Activated CD4-positive, alpha-beta memory T cell treated with anti-CD3 and anti-CD28 coated beads for 36 hours (primary cell): ENCODE results near the gene SLC34A1. TPM values are rescaled to one million over a fixed set of nuclear protein-coding genes. Genes with fewer than 3 reads are reported as not detected.

Source experiments
- CTCF ChIA-PET: fragments of 350-600 bp; sonication (Branson Sonifier 250); formaldehyde crosslinking; loops from one replicate; lab custom pipeline; 2021; ENCODE audit warnings: antibody characterized with exemption, inconsistent platforms; lab: Charles Lee
- POLR2A ChIA-PET: fragments of 350-600 bp; sonication (Branson Sonifier 250); formaldehyde crosslinking; loops from one replicate; lab custom pipeline; 2021; ENCODE audit warnings: antibody characterized with exemption; lab: Charles Lee
- DNase-seq: peaks from one replicate; pipeline ENCODE4 v3.0.0-alpha.2; 2020
- H3K27ac Mint-ChIP-seq: one replicate; pipeline ENCODE4 v1.8.0; 2021; ENCODE audit warnings: mixed read lengths
- H3K27me3 Mint-ChIP-seq: one replicate; pipeline ENCODE4 v1.8.0; 2021; ENCODE audit warnings: mixed read lengths
- H3K36me3 Mint-ChIP-seq: one replicate; pipeline ENCODE4 v1.8.0; 2021; ENCODE audit warnings: mixed read lengths
- H3K4me1 Mint-ChIP-seq: one replicate; pipeline ENCODE4 v1.8.0; 2021; ENCODE audit warnings: low read depth, mixed read lengths
- H3K4me3 Mint-ChIP-seq: one replicate; pipeline ENCODE4 v1.8.0; 2021; ENCODE audit warnings: mild to moderate bottlenecking, mixed read lengths
- H3K9me3 Mint-ChIP-seq: one replicate; pipeline ENCODE4 v1.8.0; 2021; ENCODE audit warnings: mixed read lengths
- intact Hi-C: fragments of 100-400 bp; cut with micrococcal nuclease; formaldehyde crosslinking; loops from one replicate; pipeline ENCODE4 v1.15.1; 2023
- total RNA-seq, 2 experiments: library from RNA; stranded (reverse); gene quantifications; one replicate each; pipeline ENCODE4 v1.2.3, GENCODE V29; 2021

The SLC34A1 gene
- total RNA-seq, 2 experiments from 2014 or later = 0.15 TPM; not detected in 1

DNA sequence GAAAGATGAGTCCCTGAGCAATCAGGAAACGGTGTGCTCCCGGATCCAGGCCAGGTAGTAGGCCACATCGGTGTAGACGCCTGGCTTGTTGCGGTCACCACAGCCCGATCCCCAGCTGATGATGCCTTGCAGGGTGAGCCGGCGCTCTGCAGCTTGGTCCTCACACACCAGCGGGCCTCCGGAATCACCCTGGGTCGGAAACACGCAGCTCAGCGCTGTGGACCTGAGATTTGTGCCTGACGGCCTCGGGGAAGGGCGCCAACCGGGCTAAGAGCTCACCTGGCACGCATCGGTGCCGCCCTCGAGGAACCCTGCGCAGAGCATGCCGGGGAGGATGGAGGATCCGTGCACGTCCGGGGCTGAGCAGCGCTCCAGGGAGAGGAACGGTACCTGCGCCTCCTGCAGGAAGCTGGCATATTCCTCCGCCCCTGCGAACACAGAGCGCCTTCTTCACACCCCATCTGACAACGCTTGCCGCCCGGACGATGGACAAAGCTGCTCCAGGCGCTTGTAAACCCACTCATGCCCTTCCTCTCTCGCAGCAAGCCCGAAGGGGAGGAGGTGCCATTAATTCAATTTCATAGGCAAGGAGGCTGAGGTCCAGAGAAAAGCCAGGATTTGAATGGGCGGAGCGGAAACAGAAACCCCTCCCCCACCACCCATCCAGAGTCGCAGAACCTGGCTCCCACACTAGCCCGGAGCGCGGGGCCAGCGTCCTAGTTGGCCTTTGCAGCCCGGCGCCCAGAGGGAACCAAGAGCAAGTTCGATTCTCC, 18.2 kb downstream of the SLC34A1 start:
- H3K36me3 Mint-ChIP-seq = no peaks in the 10 kb centered on the region
- peaks cover 8% of the 10 kb centered on the region for H3K27me3 Mint-ChIP-seq
- peak overlapping the region; percentile 75 for H3K4me3 Mint-ChIP-seq
- no peaks in the 10 kb centered on the region for H3K9me3 Mint-ChIP-seq
- H3K27ac Mint-ChIP-seq = peak overlapping the region; percentile 28
- ChIA-PET POLR2A (interaction anchor here (0.7 to 5.1 kb wide), 13 partner anchors 12 to 95 kb away, joined by 3 to 81 read pairs (median 6); partner anchors contain the start of genes GRK6, LMAN2, PDLIM7 and PRR7), CTCF (interaction anchor here (0.6 to 9.5 kb wide), 32 partner anchors 8 to 288 kb away, joined by 3 to 624 read pairs (median 14); partner anchors contain the start of genes DBN1, DDX41, GRK6 and LMAN2)
- H3K4me1 Mint-ChIP-seq = peaks cover 22% of the 10 kb centered on the region
- peak; percentile 88 for DNase-seq
- intact Hi-C loops = loop anchor here (1.0 to 2.0 kb wide), 2 partner anchors 12 to 90 kb away; no protein-coding TSS in a partner anchor

DNA sequence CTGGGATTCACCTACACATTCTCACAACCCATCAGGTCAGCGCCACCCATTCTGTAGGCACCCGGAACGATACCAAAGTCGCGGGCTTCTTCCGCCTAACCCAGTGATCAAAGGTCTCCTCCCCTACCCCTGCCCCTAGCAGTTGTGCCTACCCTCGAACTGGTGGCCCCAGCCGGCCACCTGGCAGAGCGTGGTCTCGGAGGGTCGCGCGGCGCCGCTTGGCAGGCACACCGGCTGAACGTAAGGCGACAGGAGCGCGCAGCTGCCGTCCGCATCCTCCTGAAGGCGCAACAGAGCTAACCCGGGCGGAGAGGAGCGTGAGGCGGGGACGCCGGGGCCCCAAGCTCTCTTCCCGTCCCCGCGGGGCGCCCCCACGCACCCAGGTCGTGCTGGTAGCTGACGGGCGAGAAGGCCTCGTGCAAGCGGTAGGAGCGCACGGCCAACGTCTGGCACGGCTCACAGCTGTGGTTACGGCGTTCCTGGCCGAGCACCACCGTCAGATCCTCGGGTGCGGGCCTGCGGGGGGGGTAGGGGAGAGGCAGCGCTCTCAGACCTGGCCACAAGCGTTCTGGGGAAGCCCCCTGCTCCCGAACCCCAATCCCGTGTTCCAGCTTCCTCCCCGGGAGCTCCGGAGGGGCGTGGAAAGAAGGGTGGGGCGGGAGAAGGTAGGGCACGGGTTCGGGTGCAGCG, 19.0 kb downstream of the SLC34A1 start:
- peak; percentile 69 for DNase-seq
- CTCF ChIA-PET = interaction anchor here (0.6 to 9.5 kb wide), 35 partner anchors 8 to 289 kb away, joined by 3 to 624 read pairs (median 9); partner anchors contain the start of genes DBN1, DDX41, GRK6 and LMAN2
- Mint-ChIP-seq H3K27ac (no peak overlapping the region), H3K4me1 (peaks cover 22% of the 10 kb centered on the region), H3K4me3 (peak overlapping the region; percentile 75), H3K9me3 (no peaks in the 10 kb centered on the region), H3K27me3 (peaks cover 8% of the 10 kb centered on the region), H3K36me3 (no peaks in the 10 kb centered on the region)
- POLR2A ChIA-PET = interaction anchor here (0.8 to 5.1 kb wide), 17 partner anchors 10 to 97 kb away, joined by 3 to 81 read pairs (median 6); partner anchors contain the start of genes GRK6, LMAN2, PDLIM7 and PRR7
- intact Hi-C loops = loop anchor here (1.0 to 2.0 kb wide), 2 partner anchors 13 to 90 kb away; no protein-coding TSS in a partner anchor

DNA sequence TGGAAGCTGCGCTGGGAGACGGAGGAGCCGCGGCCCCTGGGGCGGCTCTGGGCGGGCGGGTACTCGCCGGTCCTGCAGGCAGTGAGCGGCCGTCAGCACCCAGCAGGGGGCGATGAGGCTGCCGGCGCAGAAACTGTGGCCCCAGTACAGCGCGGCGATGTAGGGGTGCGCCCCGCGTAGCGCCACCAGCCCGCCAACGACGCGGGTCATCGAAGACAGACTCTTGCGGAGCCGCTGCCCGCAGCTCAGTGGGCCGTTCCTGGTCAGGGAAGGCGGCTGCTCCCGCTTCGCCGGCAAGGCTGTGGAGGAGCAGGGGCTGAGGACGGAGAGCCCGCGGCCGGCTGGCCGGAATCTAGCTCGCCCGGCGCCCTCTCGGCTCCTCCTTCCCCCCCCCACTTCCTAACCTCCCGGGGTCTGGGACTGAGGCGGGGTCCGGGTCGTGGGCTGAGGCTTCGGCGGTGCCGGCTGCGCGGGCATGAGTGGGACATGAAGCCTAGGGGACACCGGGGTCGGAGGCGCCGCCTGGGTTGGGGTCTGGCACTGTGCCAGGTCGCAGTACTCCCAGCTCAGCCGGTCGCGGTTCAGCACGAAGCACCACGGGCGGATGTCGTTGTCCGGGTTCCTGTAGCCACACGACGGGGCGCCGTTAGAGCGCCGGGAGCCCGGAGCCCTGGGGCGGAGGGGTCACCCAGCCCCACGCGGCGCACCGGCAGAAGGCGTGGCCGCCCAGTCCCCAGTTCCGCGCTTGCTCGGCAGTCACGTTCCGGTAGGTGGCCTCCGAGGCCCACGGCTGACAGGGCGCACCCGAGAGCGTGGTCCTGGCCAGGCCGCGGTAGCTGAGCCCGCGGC, 19.8 kb downstream of the SLC34A1 start:
- H3K27ac Mint-ChIP-seq = no peak overlapping the region

DNA sequence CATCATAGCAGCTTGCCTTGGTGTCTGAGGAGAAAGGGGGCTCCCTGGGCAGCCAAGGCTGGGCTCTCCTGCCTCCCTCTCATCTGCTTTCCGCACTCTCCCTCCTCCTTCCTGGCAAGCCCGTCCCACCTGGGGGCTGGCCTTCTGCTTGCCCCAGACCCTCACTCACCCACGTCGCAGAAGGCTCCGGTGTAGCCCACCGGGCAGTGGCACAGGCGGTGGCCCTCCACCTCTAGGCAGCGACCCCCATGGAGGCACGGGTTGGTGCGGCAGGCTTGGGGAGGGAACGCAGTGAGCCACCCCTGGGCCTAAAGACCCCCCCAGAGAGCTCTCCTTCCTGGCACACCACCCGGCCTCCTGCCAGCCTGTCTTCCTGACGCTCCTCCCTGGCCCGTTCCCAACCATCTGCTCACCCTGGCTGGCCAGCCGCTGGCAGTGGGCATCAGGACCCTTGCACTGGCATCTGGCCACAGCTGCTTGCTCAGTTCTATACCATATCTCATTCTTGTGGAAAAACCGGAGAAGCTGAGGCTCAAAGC, 20.5 kb downstream of the SLC34A1 start:
- H3K36me3 Mint-ChIP-seq = no peaks in the 10 kb centered on the region
- no peak for DNase-seq
- intact Hi-C loops = loop anchor here (1.0 kb wide), 3 partner anchors 22 to 86 kb away; partner anchors contain the start of gene GRK6
- H3K27me3 Mint-ChIP-seq = peaks cover 8% of the 10 kb centered on the region
- no peak overlapping the region for H3K27ac Mint-ChIP-seq
- CTCF ChIA-PET = interaction anchor here (0.7 to 9.5 kb wide), 29 partner anchors 9 to 290 kb away, joined by 3 to 624 read pairs (median 14); partner anchors contain the start of genes DBN1, DDX41, GRK6 and LMAN2
- H3K4me3 Mint-ChIP-seq = peak overlapping the region; percentile 75
- POLR2A ChIA-PET = interaction anchor here (0.8 to 5.1 kb wide), 10 partner anchors 11 to 53 kb away, joined by 3 to 81 read pairs (median 11); partner anchors contain the start of genes GRK6, LMAN2 and PRR7
- H3K4me1 Mint-ChIP-seq = peaks cover 22% of the 10 kb centered on the region
- no peaks in the 10 kb centered on the region for H3K9me3 Mint-ChIP-seq

More for the DNA sequence above, 19.8 kb downstream of the SLC34A1 start:
- POLR2A ChIA-PET = interaction anchor here (0.8 to 5.1 kb wide), 16 partner anchors 9 to 96 kb away, joined by 3 to 81 read pairs (median 6); partner anchors contain the start of genes GRK6, LMAN2, PDLIM7 and PRR7
- DNase-seq = peak; percentile 91
- Mint-ChIP-seq H3K36me3 (no peaks in the 10 kb centered on the region), H3K4me1 (peaks cover 22% of the 10 kb centered on the region), H3K9me3 (no peaks in the 10 kb centered on the region), H3K27me3 (peaks cover 8% of the 10 kb centered on the region), H3K4me3 (peak overlapping the region; percentile 75)
- intact Hi-C loops = loop anchor here (1.0 to 2.0 kb wide), 5 partner anchors 14 to 91 kb away; partner anchors contain the start of gene GRK6
- CTCF ChIA-PET = interaction anchor here (0.6 to 9.5 kb wide), 35 partner anchors 9 to 289 kb away, joined by 3 to 624 read pairs (median 9); partner anchors contain the start of genes DBN1, DDX41, GRK6 and LMAN2

DNA sequence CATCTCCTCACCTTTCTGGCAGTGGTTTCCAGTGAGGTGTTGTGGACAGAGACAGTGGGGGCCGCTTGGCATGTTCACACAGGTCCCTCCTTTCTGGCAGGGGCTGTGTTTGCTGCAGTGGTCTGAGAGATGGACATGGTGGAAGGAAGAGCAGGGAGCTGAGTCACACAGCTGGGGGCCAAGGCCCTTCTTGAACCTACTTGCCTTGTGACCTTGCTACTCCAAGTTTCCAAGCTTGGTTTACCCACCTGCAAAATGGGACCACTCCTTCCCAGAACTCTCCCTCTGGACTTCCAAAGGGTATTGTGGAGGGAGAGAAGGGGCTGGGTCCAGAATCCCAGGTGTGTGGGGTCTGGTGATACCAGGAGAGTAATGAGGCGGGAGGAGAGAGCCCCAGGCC, 21.1 kb downstream of the SLC34A1 start:
- Mint-ChIP-seq H3K27me3 (peaks cover 8% of the 10 kb centered on the region), H3K4me3 (no peak overlapping the region), H3K27ac (no peak overlapping the region), H3K9me3 (no peaks in the 10 kb centered on the region), H3K36me3 (no peaks in the 10 kb centered on the region), H3K4me1 (peaks cover 22% of the 10 kb centered on the region)
- CTCF ChIA-PET = interaction anchor here (0.7 to 9.5 kb wide), 14 partner anchors 8 to 291 kb away, joined by 3 to 624 read pairs (median 24); partner anchors contain the start of genes DBN1, DDX41, GRK6 and PDLIM7
- POLR2A ChIA-PET = interaction anchor here (2.2 to 5.1 kb wide), 6 partner anchors 21 to 48 kb away, joined by 7 to 81 read pairs (median 32); partner anchors contain the start of genes GRK6 and PRR7
- DNase-seq = no peak
- intact Hi-C loops = no loop called here

DNA sequence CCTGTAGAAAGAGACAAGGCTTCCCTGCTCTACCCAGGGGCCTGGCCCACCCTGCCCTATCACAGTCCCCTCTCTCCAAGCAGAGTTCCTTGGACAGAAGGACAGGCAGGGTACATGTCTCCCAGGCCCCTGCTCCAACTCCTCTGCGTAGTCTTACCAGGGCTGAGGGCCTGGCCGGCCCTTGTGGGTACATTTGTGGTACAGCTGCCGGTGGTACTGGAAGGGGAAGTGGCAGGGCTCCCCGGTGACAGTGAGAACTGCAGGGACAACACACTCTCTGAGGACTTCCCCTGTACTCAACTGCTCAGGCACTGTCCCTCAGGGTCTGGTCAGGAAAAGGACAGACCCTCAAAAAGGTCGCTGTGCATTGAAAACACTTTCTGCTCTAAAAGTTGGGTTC, 21.6 kb downstream of the SLC34A1 start:
- Mint-ChIP-seq H3K27me3 (peaks cover 8% of the 10 kb centered on the region), H3K27ac (no peak overlapping the region), H3K4me3 (no peak overlapping the region), H3K9me3 (no peaks in the 10 kb centered on the region), H3K4me1 (peaks cover 27% of the 10 kb centered on the region), H3K36me3 (no peaks in the 10 kb centered on the region)
- no peak for DNase-seq
- POLR2A ChIA-PET = interaction anchor here (4.4 to 5.1 kb wide), 3 partner anchors 21 to 48 kb away, joined by 39 to 81 read pairs (median 54); partner anchors contain the start of genes GRK6 and PRR7
- intact Hi-C loops = no loop called here
- CTCF ChIA-PET = interaction anchor here (0.7 to 9.5 kb wide), 6 partner anchors 22 to 291 kb away, joined by 3 to 624 read pairs (median 60); partner anchors contain the start of genes GRK6 and PRR7

DNA sequence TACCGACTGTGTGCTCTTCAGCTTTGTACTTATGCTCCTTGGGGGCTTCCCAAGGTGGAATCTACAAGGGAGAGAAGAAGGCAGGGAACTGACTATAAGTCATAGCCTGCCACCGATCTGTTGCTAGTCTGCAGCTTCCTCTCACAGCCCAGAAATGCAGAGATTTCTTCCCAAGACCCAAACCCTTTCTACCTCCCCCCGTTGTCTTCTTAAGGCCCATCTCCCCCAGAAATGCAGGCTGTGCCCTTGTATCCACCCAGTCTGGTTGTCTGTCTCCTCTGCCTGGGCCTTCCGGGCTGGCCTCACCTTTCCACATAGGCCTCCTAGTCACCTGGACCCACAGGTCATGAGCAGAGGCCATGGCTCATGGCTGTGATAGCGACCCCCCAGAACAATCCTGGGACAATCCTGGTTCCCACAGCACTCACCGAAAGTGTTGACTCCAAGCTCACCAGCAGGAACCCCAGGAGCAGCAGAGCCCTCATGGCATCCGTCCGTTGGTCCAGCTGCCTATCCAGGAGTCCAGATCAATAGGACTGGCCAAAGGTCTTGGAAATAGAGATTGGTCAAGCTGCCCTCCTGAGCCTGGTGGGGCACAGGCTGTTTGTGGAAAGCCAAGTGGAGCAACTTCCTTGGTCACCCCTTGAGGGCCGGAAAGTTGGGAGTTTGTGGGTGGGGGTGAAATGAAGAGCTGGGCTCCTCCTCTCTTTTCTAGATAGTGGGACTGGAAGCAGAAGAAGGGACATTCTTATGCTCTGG, 25.0 kb downstream of the SLC34A1 start, which contains the start of gene F12:
F12 (minus strand) TSS at position 522 of the 759 bp plus-strand sequence; CDS start at position 485, 37 bp downstream.
- H3K4me1 Mint-ChIP-seq = peaks cover 41% of the 10 kb centered on the region
- intact Hi-C loops = no loop called here
- no peaks in the 10 kb centered on the region for H3K36me3 Mint-ChIP-seq
- CTCF ChIA-PET = interaction anchor here (0.7 to 9.5 kb wide), 8 partner anchors 16 to 92 kb away, joined by 3 to 624 read pairs (median 4); partner anchors contain the start of genes GRK6 and PRR7
- no peak within 1 kb of the TSS for H3K4me3 Mint-ChIP-seq
- H3K27me3 Mint-ChIP-seq = no peaks in the 10 kb centered on the region
- H3K9me3 Mint-ChIP-seq = no peaks in the 10 kb centered on the region
- H3K27ac Mint-ChIP-seq = no peak within 1 kb of the TSS
- POLR2A ChIA-PET = interaction anchor here (0.7 to 1.6 kb wide), 2 partner anchors 35 to 38 kb away, joined by 3 to 6 read pairs; partner anchors contain the start of gene PRR7
- DNase-seq = no peak

DNA sequence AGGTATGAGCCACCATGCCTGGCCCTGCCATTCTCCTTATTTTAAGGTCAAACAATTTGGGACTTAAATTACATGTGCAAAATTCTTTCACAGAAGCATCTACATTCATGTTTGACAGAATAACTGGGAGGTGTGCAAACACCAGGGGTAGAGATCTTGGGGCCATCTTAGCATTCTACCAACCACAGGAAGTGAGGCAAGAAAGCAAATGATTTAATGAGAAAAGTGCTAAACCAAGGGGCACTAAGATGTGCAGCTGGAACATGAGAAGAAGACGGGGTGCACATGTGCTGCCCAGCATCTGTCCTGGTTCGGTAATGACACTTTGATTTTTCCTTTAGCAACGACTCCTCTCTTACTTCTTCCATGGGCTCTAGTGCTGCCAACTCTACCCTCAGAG, 26.3 kb downstream of the SLC34A1 start:
- H3K4me1 Mint-ChIP-seq = peaks cover 39% of the 10 kb centered on the region
- CTCF ChIA-PET = interaction anchor here (1.0 to 2.9 kb wide), 2 partner anchors 8 to 45 kb away, joined by 3 to 10 read pairs; no protein-coding TSS in a partner anchor
- H3K9me3 Mint-ChIP-seq = no peaks in the 10 kb centered on the region
- H3K4me3 Mint-ChIP-seq = no peak overlapping the region
- no peak overlapping the region for H3K27ac Mint-ChIP-seq
- H3K27me3 Mint-ChIP-seq = no peaks in the 10 kb centered on the region
- DNase-seq = no peak
- no peaks in the 10 kb centered on the region for H3K36me3 Mint-ChIP-seq
- intact Hi-C loops = no loop called here
- POLR2A ChIA-PET = interaction anchor here (0.6 to 0.7 kb wide), 2 partner anchors 12 to 19 kb away, joined by 3 read pairs; no protein-coding TSS in a partner anchor

DNA sequence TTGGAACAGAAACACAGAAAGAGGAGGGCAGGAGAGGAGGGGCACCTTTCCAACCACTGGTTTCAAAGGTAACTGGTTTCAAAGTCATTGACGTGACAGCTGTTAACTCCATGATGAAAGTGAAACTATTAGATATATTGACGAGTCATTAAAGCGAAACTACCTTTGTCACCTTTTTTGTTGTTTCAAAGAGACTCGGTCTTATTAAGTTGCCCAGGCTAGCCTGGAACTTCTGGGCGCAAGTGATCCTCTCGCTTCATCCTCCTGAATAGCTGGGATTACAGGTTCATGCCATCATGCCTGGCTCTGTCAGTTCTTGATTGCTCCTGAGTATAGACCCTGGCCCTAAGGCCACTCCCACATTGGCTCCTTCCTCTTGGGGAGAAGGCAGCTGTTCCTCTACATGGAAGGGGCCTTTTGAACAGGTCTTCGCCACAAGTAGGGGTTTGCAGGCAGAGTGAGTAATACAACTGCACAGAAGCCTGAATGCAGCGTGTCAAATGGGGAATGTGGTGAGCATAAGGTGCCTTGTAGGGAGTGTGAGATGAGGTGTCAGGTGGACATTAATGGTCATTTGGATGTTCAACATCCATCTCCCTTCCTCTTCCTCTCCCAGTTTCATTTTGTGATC, 28.5 kb downstream of the SLC34A1 start:
- Mint-ChIP-seq H3K4me3 (peak overlapping the region; percentile 55), H3K4me1 (peaks cover 46% of the 10 kb centered on the region), H3K27me3 (no peaks in the 10 kb centered on the region), H3K36me3 (no peaks in the 10 kb centered on the region), H3K9me3 (no peaks in the 10 kb centered on the region), H3K27ac (peak overlapping the region; percentile 82)
- POLR2A ChIA-PET = interaction anchor here (0.6 to 2.7 kb wide), 4 partner anchors 9 to 32 kb away, joined by 3 to 12 read pairs (median 3); partner anchors contain the start of gene GRK6
- CTCF ChIA-PET = interaction anchor here (1.1 to 3.4 kb wide), 4 partner anchors 9 to 61 kb away, joined by 3 to 31 read pairs (median 8); no protein-coding TSS in a partner anchor
- peak; percentile 64 for DNase-seq
- intact Hi-C loops = loop anchor here (2.0 kb wide), 1 partner anchor 14 kb away; the partner anchor contains the start of gene GRK6
